ENCODE measurements around the gene MICAL3. TPM values are rescaled to one million over a fixed set of nuclear protein-coding genes. Genes with fewer than 3 reads are reported as not detected.

The MICAL3 gene
- total and polyA plus RNA-seq, 2 of the 8 experiments (the other 6 are each of a cell fraction or from before 2014, with no cell fraction given): 8.3 to 41.8 TPM

DNA sequence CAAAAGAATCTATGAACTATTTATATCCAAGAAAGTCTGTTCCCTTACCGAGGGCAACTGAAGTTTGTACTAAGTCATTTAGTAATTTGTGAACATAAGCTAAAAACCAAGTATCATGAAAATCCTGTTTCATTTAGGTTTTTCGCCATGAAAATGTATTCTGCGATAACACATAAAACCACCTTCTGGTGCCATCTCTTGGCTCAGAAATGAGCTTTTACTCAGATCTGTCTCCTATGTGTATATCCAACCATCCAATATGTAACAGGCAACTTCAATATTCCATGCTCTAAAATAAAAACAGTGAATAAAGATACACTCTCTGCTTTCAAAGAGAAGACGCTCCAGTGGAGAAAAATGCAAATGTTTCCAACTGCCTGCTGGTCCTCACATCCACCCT is 132.0 kb downstream of the MICAL3 start (continued):
- no peak for TF ChIP-seq ASH2L (IDR thresholded peaks at IDR 0.05; ENCODE audit: low read length)
